ENCODE measurements around the gene SLC22A14.

GRCh38 chr3:38270606-38271005 lies 11.5 kb upstream of the SLC22A14 start:
- TF ChIP-seq, protein P1, sequence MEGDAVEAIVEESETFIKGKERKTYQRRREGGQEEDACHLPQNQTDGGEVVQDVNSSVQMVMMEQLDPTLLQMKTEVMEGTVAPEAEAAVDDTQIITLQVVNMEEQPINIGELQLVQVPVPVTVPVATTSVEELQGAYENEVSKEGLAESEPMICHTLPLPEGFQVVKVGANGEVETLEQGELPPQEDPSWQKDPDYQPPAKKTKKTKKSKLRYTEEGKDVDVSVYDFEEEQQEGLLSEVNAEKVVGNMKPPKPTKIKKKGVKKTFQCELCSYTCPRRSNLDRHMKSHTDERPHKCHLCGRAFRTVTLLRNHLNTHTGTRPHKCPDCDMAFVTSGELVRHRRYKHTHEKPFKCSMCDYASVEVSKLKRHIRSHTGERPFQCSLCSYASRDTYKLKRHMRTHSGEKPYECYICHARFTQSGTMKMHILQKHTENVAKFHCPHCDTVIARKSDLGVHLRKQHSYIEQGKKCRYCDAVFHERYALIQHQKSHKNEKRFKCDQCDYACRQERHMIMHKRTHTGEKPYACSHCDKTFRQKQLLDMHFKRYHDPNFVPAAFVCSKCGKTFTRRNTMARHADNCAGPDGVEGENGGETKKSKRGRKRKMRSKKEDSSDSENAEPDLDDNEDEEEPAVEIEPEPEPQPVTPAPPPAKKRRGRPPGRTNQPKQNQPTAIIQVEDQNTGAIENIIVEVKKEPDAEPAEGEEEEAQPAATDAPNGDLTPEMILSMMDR (IDR thresholded peaks at IDR 0.05 in 4 of 5, conservative IDR thresholded peaks at IDR 0.05 in 1 of 5), result no peak
- no peak for TF ChIP-seq POLR2A (IDR thresholded peaks at IDR 0.05)

Measured in gastrocnemius medialis (tissue), 4 donors.